Retinal pigment epithelial cell (primary cell): ENCODE data around the gene TTPAL.

Source experiments
- DNase-seq: peaks from one replicate; pipeline ENCODE4 v3.0.0-alpha.2; 2010; ENCODE audit warnings: low read depth
- H3K4me3 ChIP-seq: 2 replicates; pipeline ENCODE4 v1.5.1; 2011; ENCODE audit warnings: mild to moderate bottlenecking, low read length, control low read depth, moderate library complexity
- TF ChIP-seq, protein P1 (sequence below): conservative IDR thresholded peaks from 2 replicates; pipeline ENCODE4 v1.5.1; 2011; ENCODE audit warnings: low read depth, low read length, control low read depth, inconsistent platforms

TTPAL gene

DNA sequence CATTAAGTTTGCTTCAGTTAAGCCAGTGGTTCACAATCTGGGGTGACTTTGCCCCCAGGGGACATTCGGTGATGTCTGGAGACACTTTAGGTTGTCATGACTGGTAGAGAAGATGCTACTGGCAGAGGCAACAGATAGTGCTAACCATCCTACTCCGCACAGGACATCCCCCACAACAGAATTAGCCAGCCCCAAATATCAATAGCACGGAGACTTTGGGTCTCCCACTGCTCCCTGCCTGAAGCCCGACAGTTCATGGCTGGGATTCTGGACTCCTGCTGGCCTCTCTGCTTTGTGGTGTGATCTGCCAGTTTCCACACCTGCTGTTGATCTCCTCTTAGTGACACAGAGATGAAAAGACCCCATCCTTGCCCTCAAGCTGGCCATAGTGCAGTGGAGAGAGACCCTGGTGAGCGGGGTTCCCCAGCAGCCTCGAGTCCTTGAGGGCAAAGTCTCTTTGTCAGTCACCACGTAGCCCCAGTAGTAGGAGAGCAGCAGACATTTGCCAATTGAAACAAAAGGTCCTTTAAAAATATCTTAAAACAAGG, 24.7 kb upstream of the TTPAL start:
- H3K4me3 ChIP-seq: no peak overlapping the region
- TF ChIP-seq, protein P1, sequence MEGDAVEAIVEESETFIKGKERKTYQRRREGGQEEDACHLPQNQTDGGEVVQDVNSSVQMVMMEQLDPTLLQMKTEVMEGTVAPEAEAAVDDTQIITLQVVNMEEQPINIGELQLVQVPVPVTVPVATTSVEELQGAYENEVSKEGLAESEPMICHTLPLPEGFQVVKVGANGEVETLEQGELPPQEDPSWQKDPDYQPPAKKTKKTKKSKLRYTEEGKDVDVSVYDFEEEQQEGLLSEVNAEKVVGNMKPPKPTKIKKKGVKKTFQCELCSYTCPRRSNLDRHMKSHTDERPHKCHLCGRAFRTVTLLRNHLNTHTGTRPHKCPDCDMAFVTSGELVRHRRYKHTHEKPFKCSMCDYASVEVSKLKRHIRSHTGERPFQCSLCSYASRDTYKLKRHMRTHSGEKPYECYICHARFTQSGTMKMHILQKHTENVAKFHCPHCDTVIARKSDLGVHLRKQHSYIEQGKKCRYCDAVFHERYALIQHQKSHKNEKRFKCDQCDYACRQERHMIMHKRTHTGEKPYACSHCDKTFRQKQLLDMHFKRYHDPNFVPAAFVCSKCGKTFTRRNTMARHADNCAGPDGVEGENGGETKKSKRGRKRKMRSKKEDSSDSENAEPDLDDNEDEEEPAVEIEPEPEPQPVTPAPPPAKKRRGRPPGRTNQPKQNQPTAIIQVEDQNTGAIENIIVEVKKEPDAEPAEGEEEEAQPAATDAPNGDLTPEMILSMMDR: no peak
- no peak for DNase-seq

- DNase-seq: no peak
- H3K4me3 ChIP-seq: no peak overlapping the region
- TF ChIP-seq, protein P1: no peak
Measured at GRCh38 chr20:44454306-44454963, 21.2 kb upstream of the TTPAL start.

- no peak overlapping the region for H3K4me3 ChIP-seq
- no peak for DNase-seq
- TF ChIP-seq, protein P1: no peak
Measured at GRCh38 chr20:44455126-44455525, 20.5 kb upstream of the TTPAL start.

GRCh38 chr20:44456611-44457010, 19.1 kb upstream of the TTPAL start:
- DNase-seq: no peak
- TF ChIP-seq, protein P1: no peak
- H3K4me3 ChIP-seq: no peak overlapping the region

DNA sequence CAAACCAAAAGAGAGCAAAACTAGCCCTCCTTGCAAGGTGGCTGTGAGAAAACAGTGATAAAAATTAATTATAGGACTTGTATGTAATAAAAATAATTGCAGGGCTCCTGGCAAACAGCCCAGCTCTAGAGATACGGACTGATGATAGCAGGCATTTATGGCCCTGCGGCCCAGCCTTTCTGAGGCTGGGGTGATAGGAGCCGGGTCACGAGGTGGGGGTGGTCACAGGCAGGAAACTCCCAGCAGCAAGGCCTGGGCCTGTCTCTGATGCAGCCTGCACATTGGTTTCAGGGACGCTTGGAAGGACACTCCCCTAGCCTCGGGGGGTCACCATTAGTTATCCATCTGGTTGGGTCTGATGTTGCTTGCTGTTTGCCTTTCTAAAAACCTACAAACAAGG, 18.7 kb upstream of the TTPAL start:
- DNase-seq: no peak
- TF ChIP-seq, protein P1: no peak
- no peak overlapping the region for H3K4me3 ChIP-seq

DNA sequence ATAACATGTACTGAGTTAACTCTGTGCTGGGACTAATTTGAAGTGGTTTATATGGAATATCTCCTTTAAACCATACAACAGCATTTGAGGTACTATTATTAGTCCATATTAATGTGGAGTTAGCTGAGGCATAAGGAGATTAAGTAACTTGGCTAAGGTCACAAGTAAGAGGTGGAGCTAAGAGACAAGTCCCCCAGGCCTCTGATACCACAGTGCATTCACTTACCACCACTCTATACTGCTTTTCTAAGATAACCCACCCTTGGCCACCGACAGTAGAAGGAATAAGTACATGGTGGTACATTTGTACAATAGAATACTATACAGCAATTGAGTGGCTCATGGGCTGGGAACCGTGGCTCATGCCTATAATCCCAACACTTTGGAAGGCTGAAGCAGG, 16.4 kb upstream of the TTPAL start:
- TF ChIP-seq, protein P1: no peak
- H3K4me3 ChIP-seq: no peak overlapping the region
- no peak for DNase-seq

DNA sequence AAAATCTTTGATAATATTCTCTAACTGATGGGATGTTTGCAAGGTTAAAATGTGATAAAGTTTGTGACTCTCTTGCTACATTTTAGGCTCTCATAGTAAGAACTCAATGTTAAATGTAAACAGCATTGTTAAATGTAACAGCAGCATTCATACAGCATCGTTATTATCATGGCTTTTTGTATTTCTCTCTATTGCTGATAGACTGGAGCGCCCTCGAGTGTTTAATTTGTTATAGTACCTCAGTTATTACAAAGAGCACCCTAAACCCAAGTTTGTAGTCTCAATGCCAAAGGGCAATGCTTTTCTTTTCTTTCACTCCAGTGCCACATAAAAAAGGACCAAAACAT, 14.9 kb upstream of the TTPAL start:
- H3K4me3 ChIP-seq: no peak overlapping the region
- DNase-seq: no peak
- TF ChIP-seq, protein P1: peak; percentile 50
